ENCODE measurements around the gene AVP.

The AVP gene

GRCh38 chr20:3042625-3043024, 41.9 kb downstream of the AVP start:
- Histone ChIP-seq H3K27me3 (ENCODE audit: insufficient read depth, low read depth, severe bottlenecking) (no peaks in the 10 kb centered on the region), H3K4me3 (ENCODE audit: low read depth, low read length) (no peak overlapping the region), H3K36me3 (peaks cover 38% of the 10 kb centered on the region), H3K9me3 (ENCODE audit: severe bottlenecking) (no peaks in the 10 kb centered on the region), H3K27ac (no peak overlapping the region)
- no peak for DNase-seq
- no peak for TF ChIP-seq CTCF (IDR thresholded peaks at IDR 0.05; ENCODE audit: low read depth, low read length)

- no peak overlapping the region for H3K4me3 ChIP-seq (ENCODE audit: low read depth, low read length)
- no peaks in the 10 kb centered on the region for H3K9me3 ChIP-seq (ENCODE audit: severe bottlenecking)
- peaks cover 38% of the 10 kb centered on the region for H3K36me3 ChIP-seq
- H3K27me3 ChIP-seq (ENCODE audit: insufficient read depth, low read depth, severe bottlenecking), result no peaks in the 10 kb centered on the region
- no peak for TF ChIP-seq CTCF (IDR thresholded peaks at IDR 0.05; ENCODE audit: low read depth, low read length)
- no peak for DNase-seq
- no peak overlapping the region for H3K27ac ChIP-seq
Observed at GRCh38 chr20:3041854-3042409, 42.6 kb downstream of the AVP start.

- no peaks in the 10 kb centered on the region for H3K9me3 ChIP-seq (ENCODE audit: severe bottlenecking)
- H3K4me3 ChIP-seq (ENCODE audit: low read depth, low read length), result no peak overlapping the region
- TF ChIP-seq CTCF (IDR thresholded peaks at IDR 0.05; ENCODE audit: low read depth, low read length), result no peak
- DNase-seq, result no peak
- H3K27ac ChIP-seq, result no peak overlapping the region
- no peaks in the 10 kb centered on the region for H3K27me3 ChIP-seq (ENCODE audit: insufficient read depth, low read depth, severe bottlenecking)
- peaks cover 44% of the 10 kb centered on the region for H3K36me3 ChIP-seq
Observed at GRCh38 chr20:3040086-3040485, 44.4 kb downstream of the AVP start.

GRCh38 chr20:3039426-3039825, 45.1 kb downstream of the AVP start:
- DNase-seq, result no peak
- Histone ChIP-seq H3K27ac (no peak overlapping the region), H3K36me3 (peaks cover 45% of the 10 kb centered on the region), H3K9me3 (ENCODE audit: severe bottlenecking) (no peaks in the 10 kb centered on the region), H3K4me3 (ENCODE audit: low read depth, low read length) (no peak overlapping the region), H3K27me3 (ENCODE audit: insufficient read depth, low read depth, severe bottlenecking) (no peaks in the 10 kb centered on the region)
- TF ChIP-seq CTCF (IDR thresholded peaks at IDR 0.05; ENCODE audit: low read depth, low read length), result no peak

GRCh38 chr20:3038454-3038853, 46.1 kb downstream of the AVP start:
- DNase-seq, result no peak
- no peak for TF ChIP-seq CTCF (IDR thresholded peaks at IDR 0.05; ENCODE audit: low read depth, low read length)
- H3K27ac ChIP-seq, result no peak overlapping the region
- H3K27me3 ChIP-seq (ENCODE audit: insufficient read depth, low read depth, severe bottlenecking), result no peaks in the 10 kb centered on the region
- H3K4me3 ChIP-seq (ENCODE audit: low read depth, low read length), result no peak overlapping the region
- H3K9me3 ChIP-seq (ENCODE audit: severe bottlenecking), result no peaks in the 10 kb centered on the region
- H3K36me3 ChIP-seq, result peaks cover 45% of the 10 kb centered on the region

- no peak for DNase-seq
- H3K27ac ChIP-seq, result no peak overlapping the region
- H3K4me3 ChIP-seq (ENCODE audit: low read depth, low read length), result no peak overlapping the region
- no peaks in the 10 kb centered on the region for H3K9me3 ChIP-seq (ENCODE audit: severe bottlenecking)
- H3K36me3 ChIP-seq, result peaks cover 50% of the 10 kb centered on the region
- no peaks in the 10 kb centered on the region for H3K27me3 ChIP-seq (ENCODE audit: insufficient read depth, low read depth, severe bottlenecking)
- no peak for TF ChIP-seq CTCF (IDR thresholded peaks at IDR 0.05; ENCODE audit: low read depth, low read length)
Observed at GRCh38 chr20:3037654-3038053, 46.9 kb downstream of the AVP start.
